Measurements from ENCODE around the gene TTC9C.
"Not testable (repeated sequence)": the region's sequence is repeated elsewhere in the genome, so short reads cannot be mapped to it uniquely, and the experiment has no call there.

The TTC9C gene

GRCh38 chr11:62709247-62710000 lies 18.9 kb upstream of the TTC9C start:
- peak; percentile 98 to 100 (median 99) for DNase-seq

GRCh38 chr11:62710001-62710345 lies 18.3 kb upstream of the TTC9C start:
- no peak for DNase-seq

- no peak for DNase-seq
Measured at GRCh38 chr11:62712276-62712812, 15.9 kb upstream of the TTC9C start.

GRCh38 chr11:62712861-62713260 lies 15.4 kb upstream of the TTC9C start:
- DNase-seq: no peak

GRCh38 chr11:62713343-62713742 lies 14.9 kb upstream of the TTC9C start:
- DNase-seq: no peak

GRCh38 chr11:62715150-62716130 lies 12.8 kb upstream of the TTC9C start:
- no peak for DNase-seq

- no peak for DNase-seq
Measured at GRCh38 chr11:62716206-62716605, 12.1 kb upstream of the TTC9C start.

GRCh38 chr11:62716816-62717215 lies 11.5 kb upstream of the TTC9C start:
- no peak for DNase-seq

- no peak for DNase-seq
Measured at GRCh38 chr11:62719302-62719978, 8.8 kb upstream of the TTC9C start.

GRCh38 chr11:62721994-62722393 lies 6.3 kb upstream of the TTC9C start:
- DNase-seq: no peak

- DNase-seq: peak in 1 of 3 experiments; percentile 26
Measured at GRCh38 chr11:62724171-62724570, 4.1 kb upstream of the TTC9C start.

- peak in 1 of 3 experiments; percentile 46 for DNase-seq
Measured at GRCh38 chr11:62725646-62726045, 2.6 kb upstream of the TTC9C start.

GRCh38 chr11:62726156-62726914 lies 2.0 kb upstream of the TTC9C start:
- DNase-seq: peak in 1 of 3 experiments; percentile 64

GRCh38 chr11:62726915-62727164 lies 1.4 kb upstream of the TTC9C start:
- no peak for DNase-seq

- DNase-seq: peak; percentile 99 to 100 (median 100)
Measured at GRCh38 chr11:62727165-62727871, 968 bp upstream of the TTC9C start, which contains the start of gene HNRNPUL2. Gene HNRNPUL2, minus strand, starts transcription at chr11:62727457. Its CDS starts 301 bp downstream, at chr11:62727156.

- DNase-seq: peak; percentile 99 to 100 (median 99)
Measured at GRCh38 chr11:62727872-62728170, 465 bp upstream of the TTC9C start.

- DNase-seq: not testable (repeated sequence)
Measured at GRCh38 chr11:62730076-62730475, 1.8 kb downstream of the TTC9C start.

GRCh38 chr11:62732830-62733229 lies 4.5 kb downstream of the TTC9C start:
- peak in 1 of 3 experiments; percentile 30 for DNase-seq

GRCh38 chr11:62737196-62737595 lies 8.9 kb downstream of the TTC9C start:
- DNase-seq: no peak

GRCh38 chr11:62747475-62748160 lies 19.3 kb downstream of the TTC9C start:
- DNase-seq: peak in 1 of 3 experiments; percentile 33

GRCh38 chr11:62749931-62750330 lies 21.6 kb downstream of the TTC9C start:
- not testable (repeated sequence) for DNase-seq

All from NCI-H1417 (cell line).